ENCODE measurements around the gene DNER.

The DNER gene

GRCh38 chr2:229688141-229688540 lies 26.2 kb downstream of the DNER start:
- no peak for TF ChIP-seq CTCF (IDR thresholded peaks at IDR 0.05; ENCODE audit: low read depth, low read length)
- no peak for DNase-seq
- H3K9me3 ChIP-seq (ENCODE audit: severe bottlenecking), result no peaks in the 10 kb centered on the region
- no peaks in the 10 kb centered on the region for H3K36me3 ChIP-seq
- H3K27ac ChIP-seq, result no peak overlapping the region
- H3K27me3 ChIP-seq (ENCODE audit: insufficient read depth, low read depth, severe bottlenecking), result peaks cover 20% of the 10 kb centered on the region
- H3K4me3 ChIP-seq (ENCODE audit: low read depth, low read length), result no peak overlapping the region

DNA sequence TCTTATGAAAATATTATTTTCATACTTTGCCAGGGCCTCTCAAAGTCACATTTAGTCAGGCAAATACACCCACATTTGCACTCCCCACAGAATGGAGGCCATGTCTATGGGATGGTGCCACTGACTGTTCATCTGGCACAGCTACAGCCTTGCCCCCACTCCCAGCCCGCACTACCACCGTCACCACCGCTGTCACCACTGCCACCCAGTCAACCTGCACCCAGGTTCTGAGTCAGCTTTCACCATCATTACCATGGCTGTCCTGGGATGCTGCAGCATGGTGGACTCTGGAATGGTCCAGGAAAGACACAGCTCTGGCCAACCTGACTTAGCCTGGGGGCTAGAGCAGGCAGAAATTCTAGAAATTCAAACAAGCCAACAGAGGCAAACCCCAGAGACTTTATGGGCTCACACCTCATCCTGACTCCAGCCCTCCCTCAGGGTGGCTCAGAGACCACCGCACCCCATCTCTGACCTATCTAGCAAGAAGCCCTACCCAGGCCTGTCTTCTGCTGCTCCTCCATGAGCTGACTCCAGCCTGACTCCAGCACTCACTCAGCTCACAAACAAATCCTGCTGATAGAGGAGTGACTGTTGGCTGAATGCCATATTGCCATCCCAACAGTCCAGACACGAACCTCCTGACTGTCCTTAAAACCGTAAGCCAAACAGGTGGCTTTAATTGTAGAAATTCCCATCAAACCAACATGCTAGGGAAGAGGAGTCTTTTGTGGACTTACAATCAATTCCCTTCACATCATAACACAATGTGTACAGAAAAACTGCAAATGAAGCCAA lies 28.0 kb downstream of the DNER start:
- Histone ChIP-seq H3K27me3 (ENCODE audit: insufficient read depth, low read depth, severe bottlenecking) (peaks cover 35% of the 10 kb centered on the region), H3K9me3 (ENCODE audit: severe bottlenecking) (no peaks in the 10 kb centered on the region), H3K4me3 (ENCODE audit: low read depth, low read length) (no peak overlapping the region), H3K36me3 (no peaks in the 10 kb centered on the region), H3K27ac (no peak overlapping the region)
- TF ChIP-seq CTCF (IDR thresholded peaks at IDR 0.05; ENCODE audit: low read depth, low read length), result no peak
- DNase-seq, result no peak

DNA sequence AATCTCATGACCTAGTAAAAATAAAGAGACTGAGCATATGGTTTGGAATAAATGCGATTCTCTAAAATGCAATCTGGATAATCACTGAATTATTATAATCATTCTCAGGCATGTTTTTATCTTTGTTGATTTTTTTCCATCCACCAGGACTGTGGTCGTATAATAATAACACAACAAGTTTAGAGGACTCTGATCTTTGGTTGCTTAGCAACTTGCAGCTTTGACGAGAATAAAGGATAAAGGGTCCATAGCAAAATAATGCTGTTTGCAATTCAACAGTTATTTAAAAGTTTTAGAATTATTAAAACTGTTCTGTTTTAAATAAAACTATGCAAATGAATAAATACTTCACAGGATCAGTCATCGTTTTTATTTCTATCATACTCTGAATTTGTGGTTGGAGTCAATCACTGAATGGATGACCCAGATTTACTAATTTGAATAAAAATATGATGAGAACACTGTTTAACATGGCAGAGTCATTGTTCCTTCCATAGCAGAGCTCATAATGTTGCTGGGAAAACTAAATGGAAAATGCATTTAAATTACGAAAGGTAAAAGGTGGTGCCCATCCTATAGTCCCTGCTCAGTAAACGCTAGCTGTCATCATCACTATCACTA lies 29.3 kb downstream of the DNER start:
- DNase-seq, result no peak
- no peaks in the 10 kb centered on the region for H3K36me3 ChIP-seq
- no peak overlapping the region for H3K27ac ChIP-seq
- H3K4me3 ChIP-seq (ENCODE audit: low read depth, low read length), result no peak overlapping the region
- TF ChIP-seq CTCF (IDR thresholded peaks at IDR 0.05; ENCODE audit: low read depth, low read length), result no peak
- H3K27me3 ChIP-seq (ENCODE audit: insufficient read depth, low read depth, severe bottlenecking), result peaks cover 48% of the 10 kb centered on the region
- no peaks in the 10 kb centered on the region for H3K9me3 ChIP-seq (ENCODE audit: severe bottlenecking)

DNA sequence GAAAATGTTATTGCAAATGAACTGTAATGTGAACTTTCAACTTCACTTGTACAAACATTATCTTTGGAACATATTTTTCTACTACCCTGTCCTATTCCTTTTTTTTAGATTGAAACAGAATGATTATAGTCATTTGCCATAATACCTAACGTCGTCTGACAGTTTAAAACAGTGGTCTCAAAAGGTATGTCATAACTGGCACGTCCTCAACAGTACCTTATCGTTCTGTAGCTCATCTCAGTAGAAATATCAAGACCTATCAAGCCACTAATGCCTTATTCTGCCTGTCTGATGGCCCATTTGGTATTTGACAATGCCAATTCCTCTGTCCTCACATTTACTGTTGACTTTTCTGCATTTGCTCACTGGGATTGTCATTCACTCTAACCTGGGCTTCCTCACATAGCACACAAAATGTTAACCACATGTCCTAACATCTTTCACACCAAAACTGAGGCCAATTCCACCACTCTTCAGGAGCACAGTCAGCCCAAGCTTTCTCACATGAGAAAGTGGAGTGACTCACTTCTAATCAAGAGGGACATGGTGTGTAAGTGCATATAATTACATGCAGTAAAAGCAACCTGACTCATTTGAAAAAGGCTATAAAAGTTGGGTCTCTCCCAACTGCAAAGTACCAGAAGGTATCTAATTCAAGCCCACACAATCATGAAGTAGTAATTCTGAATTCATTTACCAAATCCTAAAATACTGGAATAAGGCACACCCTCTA lies 34.8 kb downstream of the DNER start:
- Histone ChIP-seq H3K4me3 (ENCODE audit: low read depth, low read length) (no peak overlapping the region), H3K36me3 (no peaks in the 10 kb centered on the region), H3K9me3 (ENCODE audit: severe bottlenecking) (no peaks in the 10 kb centered on the region), H3K27me3 (ENCODE audit: insufficient read depth, low read depth, severe bottlenecking) (peaks cover 80% of the 10 kb centered on the region), H3K27ac (no peak overlapping the region)
- TF ChIP-seq CTCF (IDR thresholded peaks at IDR 0.05; ENCODE audit: low read depth, low read length), result no peak
- no peak for DNase-seq

GRCh38 chr2:229675569-229675968 lies 38.8 kb downstream of the DNER start:
- Histone ChIP-seq H3K9me3 (ENCODE audit: severe bottlenecking) (no peaks in the 10 kb centered on the region), H3K4me3 (ENCODE audit: low read depth, low read length) (no peak overlapping the region), H3K27me3 (ENCODE audit: insufficient read depth, low read depth, severe bottlenecking) (peaks cover 83% of the 10 kb centered on the region), H3K36me3 (no peaks in the 10 kb centered on the region), H3K27ac (no peak overlapping the region)
- DNase-seq, result no peak
- TF ChIP-seq CTCF (IDR thresholded peaks at IDR 0.05; ENCODE audit: low read depth, low read length), result no peak
